Natural killer cell (primary cell): ENCODE results near the gene RTN4. TPM values are rescaled to one million over a fixed set of nuclear protein-coding genes. Genes with fewer than 3 reads are reported as not detected.

Experiments
- ATAC-seq, 3 donors: fragments of 150-1000 bp in 2 of 3; fragments of 200-7000 bp in 1 of 3; cut with Tn5 transposase; 1 replicate in 1 of 3; 2 replicates in 2 of 3; pipeline ENCODE4 v1.10.0; 2021; ENCODE audit warnings: mild to moderate bottlenecking in 2 of 3, moderate library complexity in 2 of 3
- DNase-seq, 2 donors: peaks; one replicate each; pipeline versions ENCODE4 v3.0.0 to v3.0.0-alpha.2; 2013 to 2021; ENCODE audit warnings: mixed read lengths in 1 of 2
- H3K27ac ChIP-seq: one replicate; pipeline ENCODE4 v1.5.1; 2013; ENCODE audit warnings: mild to moderate bottlenecking, low read length
- H3K27me3 ChIP-seq: one replicate; pipeline ENCODE4 v1.6.1; 2013; ENCODE audit warnings: low read length; ENCODE audit not compliant: control insufficient read depth, insufficient read depth
- H3K36me3 ChIP-seq: one replicate; pipeline ENCODE4 v1.6.1; 2013; ENCODE audit warnings: low read length; ENCODE audit not compliant: control insufficient read depth, insufficient read depth
- H3K4me1 ChIP-seq: one replicate; pipeline ENCODE4 v1.6.1; 2013; ENCODE audit warnings: low read length; ENCODE audit not compliant: control insufficient read depth, insufficient read depth
- H3K4me3 ChIP-seq: one replicate; pipeline ENCODE4 v1.5.1; 2013; ENCODE audit warnings: low read length
- H3K9me3 ChIP-seq: one replicate; pipeline ENCODE4 v1.6.1; 2013; ENCODE audit warnings: low read length; ENCODE audit not compliant: control insufficient read depth, insufficient read depth
- H3K27ac Mint-ChIP-seq, 2 donors: one replicate each; pipeline ENCODE4 v1.8.0; 2022; ENCODE audit warnings: mild to moderate bottlenecking in 2 of 2, mixed read lengths in 2 of 2, moderate library complexity in 1 of 2
- H3K27me3 Mint-ChIP-seq, 2 donors: one replicate each; pipeline ENCODE4 v1.8.0; 2022; ENCODE audit warnings: low read depth in 2 of 2, mixed read lengths in 2 of 2
- H3K36me3 Mint-ChIP-seq: one replicate; pipeline ENCODE4 v1.8.0; 2022; ENCODE audit warnings: mixed read lengths
- H3K4me1 Mint-ChIP-seq, 2 donors: one replicate each; pipeline ENCODE4 v1.8.0; 2022; ENCODE audit warnings: mixed read lengths in 2 of 2
- H3K4me3 Mint-ChIP-seq: one replicate; pipeline ENCODE4 v1.8.0; 2022; ENCODE audit warnings: mild to moderate bottlenecking, moderate library complexity, mixed read lengths
- H3K9me3 Mint-ChIP-seq, 2 donors: one replicate each; pipeline ENCODE4 v1.8.0; 2022; ENCODE audit warnings: mixed read lengths in 2 of 2
- CTCF ChIP-seq: fragments of 200-600 bp; IDR thresholded peaks from one replicate; pipeline ENCODE4 v1.8.0; 2022; ENCODE audit warnings: antibody characterized with exemption
- WGBS: methylation state at CpG from one replicate; pipeline ENCODE4 v1.1.7; 2013; ENCODE audit warnings: missing lambda C conversion rate; ENCODE audit not compliant: insufficient coverage; 5-methylcytosine and 5-hydroxymethylcytosine counted together
- intact Hi-C: fragments of 100-400 bp; cut with micrococcal nuclease; formaldehyde crosslinking; loops from one replicate; pipeline ENCODE4 v1.14.2; 2022
- total RNA-seq, 4 donors: library from RNA; stranded (reverse); fragments of 120-200 nt in 1 of 4; gene quantifications; one replicate each; pipeline versions ENCODE4 v1.2.3 to v1.2.4, GENCODE V29; 2013 to 2022

RTN4 gene
- total RNA-seq, 3 donors from 2014 or later (not counting 1 experiment from before 2014, with no cell fraction given), result 100 to 117 (median 109) TPM

- Histone ChIP-seq H3K4me3 (no peak overlapping the region), H3K27ac (no peak overlapping the region), H3K9me3 (no peaks in the 10 kb centered on the region), H3K27me3 (no peaks in the 10 kb centered on the region), H3K36me3 (no peaks in the 10 kb centered on the region), H3K4me1 (peaks cover 7% of the 10 kb centered on the region)
- Mint-ChIP-seq H3K4me1 (peaks cover 65 to 71% of the 10 kb centered on the region in 2 donors), H3K27ac (no peak overlapping the region), H3K9me3 (peaks cover 0 to 10% of the 10 kb centered on the region in 2 donors), H3K27me3 (no peaks in the 10 kb centered on the region), H3K36me3 (no peaks in the 10 kb centered on the region), H3K4me3 (no peak overlapping the region)
- intact Hi-C loops, result no loop called here
- ATAC-seq, result no peak
- no peak for DNase-seq
- no peak for TF ChIP-seq CTCF
- WGBS, result 100% methylated on average over 2 of the region's 2 CpGs
Measured at GRCh38 chr2:55033921-55034320, 16.3 kb downstream of the RTN4 start.

- WGBS, result 27% methylated on average over 4 of the region's 5 CpGs
- Histone ChIP-seq H3K4me3 (no peak overlapping the region), H3K27me3 (no peaks in the 10 kb centered on the region), H3K4me1 (peaks cover 7% of the 10 kb centered on the region), H3K36me3 (no peaks in the 10 kb centered on the region), H3K9me3 (no peaks in the 10 kb centered on the region), H3K27ac (no peak overlapping the region)
- DNase-seq, result peak in 1 of 2 donors; percentile 49
- ATAC-seq, result peak; percentile 66 to 69 (median 67)
- Mint-ChIP-seq H3K27ac (peak overlapping the region; percentile 14 to 49), H3K36me3 (no peaks in the 10 kb centered on the region), H3K4me3 (no peak overlapping the region), H3K4me1 (peaks cover 61 to 66% of the 10 kb centered on the region in 2 donors), H3K27me3 (no peaks in the 10 kb centered on the region), H3K9me3 (peaks cover 0 to 8% of the 10 kb centered on the region in 2 donors)
- no peak for TF ChIP-seq CTCF
- intact Hi-C loops, result no loop called here
Measured at GRCh38 chr2:55033076-55033742, 17.0 kb downstream of the RTN4 start.

GRCh38 chr2:55031505-55031904, 18.7 kb downstream of the RTN4 start:
- no peaks in the 10 kb centered on the region for H3K27me3 ChIP-seq
- DNase-seq, result no peak
- intact Hi-C loops, result no loop called here
- no peaks in the 10 kb centered on the region for H3K36me3 ChIP-seq
- WGBS, result 94% methylated on average over 4 of the region's 4 CpGs
- Mint-ChIP-seq H3K4me3 (no peak overlapping the region), H3K4me1 (peaks cover 45 to 49% of the 10 kb centered on the region in 2 donors), H3K9me3 (peaks cover 0 to 6% of the 10 kb centered on the region in 2 donors), H3K27ac (no peak overlapping the region), H3K27me3 (no peaks in the 10 kb centered on the region), H3K36me3 (no peaks in the 10 kb centered on the region)
- H3K4me1 ChIP-seq, result peaks cover 7% of the 10 kb centered on the region
- no peak for ATAC-seq
- H3K27ac ChIP-seq, result no peak overlapping the region
- TF ChIP-seq CTCF, result no peak
- no peaks in the 10 kb centered on the region for H3K9me3 ChIP-seq
- H3K4me3 ChIP-seq, result no peak overlapping the region

- intact Hi-C loops, result no loop called here
- no peak for DNase-seq
- Mint-ChIP-seq H3K27me3 (no peaks in the 10 kb centered on the region), H3K4me3 (no peak overlapping the region), H3K36me3 (no peaks in the 10 kb centered on the region), H3K4me1 (peaks cover 41 to 44% of the 10 kb centered on the region in 2 donors), H3K9me3 (peaks cover 0 to 5% of the 10 kb centered on the region in 2 donors), H3K27ac (no peak overlapping the region)
- H3K36me3 ChIP-seq, result no peaks in the 10 kb centered on the region
- no peak overlapping the region for H3K4me3 ChIP-seq
- H3K4me1 ChIP-seq, result peaks cover 7% of the 10 kb centered on the region
- H3K27me3 ChIP-seq, result no peaks in the 10 kb centered on the region
- no peak for TF ChIP-seq CTCF
- WGBS, result 100% methylated on average over 3 of the region's 3 CpGs
- no peak for ATAC-seq
- H3K27ac ChIP-seq, result no peak overlapping the region
- no peaks in the 10 kb centered on the region for H3K9me3 ChIP-seq
Measured at GRCh38 chr2:55030766-55031165, 19.5 kb downstream of the RTN4 start.
